H1 (cell line): ENCODE results near the gene THADA.

Experiments used
- ATF3 ChIP-seq: IDR thresholded peaks from 2 replicates; pipeline ENCODE4 v1.6.1; 2011; ENCODE audit warnings: low read depth, mild to moderate bottlenecking, low read length; ENCODE audit not compliant: insufficient read depth
- CTCF ChIP-seq, 3 experiments: IDR thresholded peaks; 1 replicate in 2 of 3; 2 replicates in 1 of 3; pipeline versions ENCODE4 v1.5.1 to v1.6.1; 2011; ENCODE audit warnings: low read length in 3 of 3, mild to moderate bottlenecking in 3 of 3, inconsistent platforms in 2 of 3, low read depth in 1 of 3, moderate library complexity in 1 of 3; ENCODE audit not compliant: insufficient read depth in 1 of 3; ENCODE audit errors: control extremely low read depth in 1 of 3
- EGR1 ChIP-seq: IDR thresholded peaks from 2 replicates; pipeline ENCODE4 v1.6.1; 2011; ENCODE audit warnings: low read depth, low read length, borderline replicate concordance
- EP300 ChIP-seq, 2 experiments: IDR thresholded peaks; 1 replicate in 1 of 2; 2 replicates in 1 of 2; pipeline ENCODE4 v1.6.1; 2011 to 2012; ENCODE audit warnings: low read depth in 2 of 2, low read length in 2 of 2, mild to moderate bottlenecking in 2 of 2, borderline replicate concordance in 1 of 2, inconsistent platforms in 1 of 2, moderate library complexity in 1 of 2
- GABPA ChIP-seq: IDR thresholded peaks from 2 replicates; pipeline ENCODE4 v1.6.1; 2011; ENCODE audit warnings: mild to moderate bottlenecking, low read length, moderate library complexity, borderline replicate concordance; ENCODE audit not compliant: insufficient read depth
- MAX ChIP-seq: IDR thresholded peaks from 2 replicates; pipeline ENCODE4 v1.6.1; 2012; ENCODE audit warnings: inconsistent platforms
- NRF1 ChIP-seq: IDR thresholded peaks from 2 replicates; pipeline ENCODE4 v1.6.1; 2011; ENCODE audit warnings: mild to moderate bottlenecking, low read depth, low read length, improper control_type of control experiment
- POLR2A ChIP-seq, 2 experiments: IDR thresholded peaks; 1 replicate in 1 of 2; 2 replicates in 1 of 2; pipeline ENCODE4 v1.6.1; 2011; ENCODE audit warnings: low read depth in 2 of 2, low read length in 2 of 2, mild to moderate bottlenecking in 2 of 2; ENCODE audit errors: control extremely low read depth in 1 of 2
- RAD21 ChIP-seq, 2 experiments: IDR thresholded peaks in 1 of 2; conservative IDR thresholded peaks in 1 of 2; 2 replicates each; pipeline ENCODE4 v1.6.1; 2011; ENCODE audit warnings: low read depth in 2 of 2, low read length in 2 of 2, improper control_type of control experiment in 1 of 2, inconsistent platforms in 1 of 2, mild to moderate bottlenecking in 1 of 2, moderate library complexity in 1 of 2

- TF ChIP-seq NRF1 (no peak), EP300 (IDR thresholded peaks at IDR 0.05; ENCODE audit: borderline replicate concordance in 1 of 2, low read depth in 2 of 2, low read length in 2 of 2) (no peak), CTCF (IDR thresholded peaks at IDR 0.05; ENCODE audit: control extremely low read depth in 1 of 3, insufficient read depth in 1 of 3, low read depth in 1 of 3, low read length in 3 of 3) (no peak), EGR1 (no peak), RAD21 (IDR thresholded peaks at IDR 0.05 in 1 of 2, conservative IDR thresholded peaks at IDR 0.05 in 1 of 2; ENCODE audit: low read depth in 2 of 2, low read length in 2 of 2) (no peak), MAX (no peak), GABPA (no peak), ATF3 (no peak), POLR2A (IDR thresholded peaks at IDR 0.05; ENCODE audit: control extremely low read depth in 1 of 2, low read depth in 2 of 2, low read length in 2 of 2) (no peak)
Measured at GRCh38 chr2:43486603-43487002, 109.2 kb downstream of the THADA start.
